ENCODE results near the gene CNGA3. TPM values are rescaled to one million over a fixed set of nuclear protein-coding genes. Genes with fewer than 3 reads are reported as not detected.
"Not testable (repeated sequence)": the region's sequence is repeated elsewhere in the genome, so short reads cannot be mapped to it uniquely, and the experiment has no call there.

CNGA3 gene
- total RNA-seq, 4 donors from 2014 or later = 1.7 to 3.0 (median 2.2) TPM; not detected in 1

- Histone ChIP-seq H3K27me3 (no peaks in the 10 kb centered on the region), H3K27ac (no peak overlapping the region), H3K9me3 (peaks cover 0 to 6% (median 0%) of the 10 kb centered on the region in 4 donors), H3K36me3 (no peaks in the 10 kb centered on the region), H3K4me3 (no peak overlapping the region), H3K4me1 (no peaks in the 10 kb centered on the region)
- TF ChIP-seq POLR2A (IDR thresholded peaks at IDR 0.05) = no peak
- no peak for TF ChIP-seq CTCF (IDR thresholded peaks at IDR 0.05)
- DNase-seq = no peak
Observed at GRCh38 chr2:98433363-98433964, 87.2 kb downstream of the CNGA3 start.

- Histone ChIP-seq H3K9me3 (peaks cover 0 to 6% (median 0%) of the 10 kb centered on the region in 4 donors), H3K4me1 (no peaks in the 10 kb centered on the region), H3K27ac (no peak overlapping the region), H3K27me3 (no peaks in the 10 kb centered on the region), H3K4me3 (no peak overlapping the region), H3K36me3 (no peaks in the 10 kb centered on the region)
- no peak for TF ChIP-seq CTCF (IDR thresholded peaks at IDR 0.05)
- no peak for TF ChIP-seq POLR2A (IDR thresholded peaks at IDR 0.05)
- DNase-seq = no peak
Observed at GRCh38 chr2:98434492-98434891, 88.2 kb downstream of the CNGA3 start.

DNA sequence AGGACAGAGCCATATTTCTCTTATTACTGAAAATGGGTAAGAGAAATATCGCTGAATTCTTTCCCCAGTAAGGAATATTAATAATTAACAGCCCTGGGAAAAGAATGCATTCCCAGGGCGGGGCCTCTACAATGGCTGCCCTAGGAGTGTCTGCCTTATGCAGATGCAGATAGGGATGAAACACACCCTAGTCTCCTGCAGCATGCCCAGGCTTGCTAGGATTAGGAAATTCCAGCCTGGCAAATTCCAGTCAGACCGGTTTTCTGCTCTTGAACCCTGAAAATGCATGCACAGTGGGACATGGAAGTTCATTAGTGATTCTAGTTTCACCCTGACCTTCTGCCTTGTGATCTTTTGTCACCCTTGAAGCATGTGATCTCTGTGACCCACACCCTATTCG, 89.4 kb downstream of the CNGA3 start:
- DNase-seq, H3K9me3 ChIP-seq, H3K27ac ChIP-seq, H3K4me3 ChIP-seq, H3K27me3 ChIP-seq, H3K4me1 ChIP-seq, H3K36me3 ChIP-seq: not testable (repeated sequence)

- no peaks in the 10 kb centered on the region for H3K36me3 ChIP-seq
- no peak for TF ChIP-seq POLR2A (IDR thresholded peaks at IDR 0.05)
- no peak for TF ChIP-seq CTCF (IDR thresholded peaks at IDR 0.05)
- no peaks in the 10 kb centered on the region for H3K4me1 ChIP-seq
- H3K27me3 ChIP-seq = no peaks in the 10 kb centered on the region
- H3K4me3 ChIP-seq = no peak overlapping the region
- no peak overlapping the region for H3K27ac ChIP-seq
- H3K9me3 ChIP-seq = peaks cover 0 to 6% (median 0%) of the 10 kb centered on the region in 4 donors
- no peak for DNase-seq
Observed at GRCh38 chr2:98436734-98437133, 90.5 kb downstream of the CNGA3 start.

- H3K27ac ChIP-seq = no peak overlapping the region
- no peaks in the 10 kb centered on the region for H3K36me3 ChIP-seq
- H3K4me3 ChIP-seq = no peak overlapping the region
- H3K4me1 ChIP-seq = no peaks in the 10 kb centered on the region
- TF ChIP-seq CTCF (IDR thresholded peaks at IDR 0.05) (no peak), POLR2A (IDR thresholded peaks at IDR 0.05) (no peak)
- no peak for DNase-seq
- peaks cover 0 to 6% (median 0%) of the 10 kb centered on the region in 4 donors for H3K9me3 ChIP-seq
- H3K27me3 ChIP-seq = no peaks in the 10 kb centered on the region
Observed at GRCh38 chr2:98438190-98439133, 92.2 kb downstream of the CNGA3 start.
